GM18867 (cell line): Measurements from ENCODE around the gene LMBR1L.
A peak's percentile ranks its signal among the peaks of the same experiment; 100 is the strongest.
"Not testable (repeated sequence)": the region's sequence is repeated elsewhere in the genome, so short reads cannot be mapped to it uniquely, and the experiment has no call there.

Experiments used
- ATAC-seq: cut with Tn5 transposase; IDR thresholded peaks from one replicate; pipeline ENCODE4 v1.9.1; 2021; ENCODE audit warnings: mild to moderate bottlenecking, moderate library complexity; ENCODE audit not compliant: unreplicated experiment

LMBR1L gene, protein sequence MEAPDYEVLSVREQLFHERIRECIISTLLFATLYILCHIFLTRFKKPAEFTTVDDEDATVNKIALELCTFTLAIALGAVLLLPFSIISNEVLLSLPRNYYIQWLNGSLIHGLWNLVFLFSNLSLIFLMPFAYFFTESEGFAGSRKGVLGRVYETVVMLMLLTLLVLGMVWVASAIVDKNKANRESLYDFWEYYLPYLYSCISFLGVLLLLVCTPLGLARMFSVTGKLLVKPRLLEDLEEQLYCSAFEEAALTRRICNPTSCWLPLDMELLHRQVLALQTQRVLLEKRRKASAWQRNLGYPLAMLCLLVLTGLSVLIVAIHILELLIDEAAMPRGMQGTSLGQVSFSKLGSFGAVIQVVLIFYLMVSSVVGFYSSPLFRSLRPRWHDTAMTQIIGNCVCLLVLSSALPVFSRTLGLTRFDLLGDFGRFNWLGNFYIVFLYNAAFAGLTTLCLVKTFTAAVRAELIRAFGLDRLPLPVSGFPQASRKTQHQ

DNA sequence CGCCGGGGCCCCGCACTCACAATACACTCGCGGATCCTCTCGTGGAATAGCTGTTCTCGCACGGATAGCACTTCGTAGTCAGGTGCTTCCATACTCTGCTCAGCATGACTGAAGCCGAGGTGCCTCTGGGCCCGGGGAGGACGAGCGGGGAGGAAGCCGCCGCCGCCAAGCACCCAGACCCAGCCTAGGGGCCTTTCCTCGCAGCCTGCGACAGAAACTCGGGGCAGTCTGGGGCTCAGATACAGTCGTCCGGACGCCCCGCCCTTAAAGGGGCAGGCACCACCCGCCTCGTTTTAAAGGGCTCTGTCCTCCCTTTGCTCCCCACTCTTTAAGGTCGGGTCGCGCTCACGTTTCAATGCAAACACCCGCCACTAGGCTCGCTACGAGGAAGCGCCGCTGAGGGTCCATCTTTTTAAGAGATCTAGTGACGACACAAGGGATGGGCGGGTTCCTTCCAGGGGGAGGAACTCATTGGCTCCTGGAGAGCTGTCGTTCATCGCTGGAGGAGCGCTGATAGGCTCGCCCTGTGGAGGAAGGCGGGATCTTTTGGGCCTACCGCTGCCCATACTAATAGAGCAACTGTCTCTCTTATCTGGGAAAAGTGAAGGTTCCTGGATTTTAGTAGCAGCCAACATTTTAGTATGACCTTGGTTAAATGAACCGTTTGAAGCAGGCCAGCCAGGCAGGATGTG lies at the start of gene LMBR1L:
Gene LMBR1L, minus strand, starts transcription at position 384 of the 692 bp plus-strand sequence. Its CDS starts 292 bp downstream, at position 92.
- peak; percentile 98 for ATAC-seq

DNA sequence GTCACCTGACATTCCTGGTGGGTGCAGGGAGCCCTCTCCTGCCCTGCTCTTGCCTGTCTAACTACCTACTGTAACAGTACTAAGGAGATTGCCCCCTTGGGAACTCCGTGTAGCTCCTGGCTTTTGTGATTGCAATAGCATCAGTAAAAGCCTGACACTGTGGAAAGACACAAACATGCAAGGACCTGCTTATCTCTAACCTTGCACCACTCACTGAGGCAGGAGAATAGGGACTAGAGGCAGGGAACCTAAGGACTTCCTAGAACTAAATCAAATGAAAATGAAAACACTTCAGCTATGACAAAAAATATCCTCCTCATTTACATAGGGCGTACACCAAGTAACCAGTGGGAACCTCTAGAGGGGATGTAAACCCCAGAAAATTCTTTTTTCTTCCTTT lies 49.8 kb upstream of the LMBR1L start:
- peak; percentile 58 for ATAC-seq

DNA sequence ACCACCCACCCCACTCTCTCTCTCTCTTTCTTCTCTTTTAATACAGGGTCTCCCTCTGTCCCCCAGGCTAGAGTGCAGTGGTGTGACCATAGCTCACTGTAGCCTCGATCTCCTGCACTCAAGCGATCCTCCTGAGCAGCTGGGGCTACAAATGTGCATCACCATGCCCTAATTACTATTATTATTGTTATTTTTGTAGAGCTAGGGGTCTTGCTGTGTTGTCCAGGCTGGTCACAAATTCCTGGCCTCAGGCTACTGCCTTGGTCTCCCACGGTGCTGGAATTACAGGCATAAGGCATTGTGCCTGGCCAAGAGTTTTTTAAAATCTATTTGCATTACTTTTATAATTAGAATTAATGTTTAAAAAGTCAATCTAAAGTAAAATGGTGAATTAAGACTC lies 43.6 kb upstream of the LMBR1L start:
- ATAC-seq = no peak

DNA sequence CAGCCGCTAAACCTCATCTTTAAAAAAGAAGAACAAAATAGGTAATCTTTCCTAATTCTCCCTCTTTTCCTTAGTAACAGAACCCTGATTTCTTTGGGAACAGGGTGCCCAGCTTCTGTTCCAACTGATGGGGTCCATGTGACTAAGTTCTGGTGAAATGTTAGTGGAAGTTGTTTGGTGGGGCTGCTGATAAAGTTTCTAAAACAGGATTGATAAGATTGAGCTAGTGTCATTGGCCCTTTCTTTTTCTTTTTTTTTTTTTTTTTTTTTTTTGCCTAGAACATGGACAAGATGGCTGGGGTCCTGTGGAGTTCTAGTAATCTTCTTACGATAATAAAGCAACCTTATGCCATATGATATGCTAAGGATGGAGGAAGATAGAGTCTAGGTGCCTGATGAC lies 36.7 kb upstream of the LMBR1L start:
- no peak for ATAC-seq

DNA sequence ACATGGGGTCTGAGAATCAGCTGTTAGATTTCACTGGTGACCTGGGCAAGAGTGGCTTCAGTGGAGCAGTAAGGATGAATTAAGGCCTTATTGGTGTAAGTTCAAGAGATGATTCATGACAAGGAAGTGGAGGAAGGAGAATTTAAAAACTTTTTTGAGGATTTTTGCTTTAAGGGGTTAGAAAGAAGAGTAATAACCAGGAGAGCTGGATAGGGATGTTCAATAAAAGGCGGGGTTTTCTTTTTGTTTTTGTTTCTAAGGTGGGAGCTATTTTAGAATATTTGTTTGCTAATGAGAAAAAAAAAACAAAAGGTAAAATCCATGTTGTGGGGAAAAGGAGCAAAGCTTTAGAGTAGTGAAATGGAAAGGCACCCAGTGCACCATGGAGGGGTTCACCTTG lies 35.8 kb upstream of the LMBR1L start:
- no peak for ATAC-seq

DNA sequence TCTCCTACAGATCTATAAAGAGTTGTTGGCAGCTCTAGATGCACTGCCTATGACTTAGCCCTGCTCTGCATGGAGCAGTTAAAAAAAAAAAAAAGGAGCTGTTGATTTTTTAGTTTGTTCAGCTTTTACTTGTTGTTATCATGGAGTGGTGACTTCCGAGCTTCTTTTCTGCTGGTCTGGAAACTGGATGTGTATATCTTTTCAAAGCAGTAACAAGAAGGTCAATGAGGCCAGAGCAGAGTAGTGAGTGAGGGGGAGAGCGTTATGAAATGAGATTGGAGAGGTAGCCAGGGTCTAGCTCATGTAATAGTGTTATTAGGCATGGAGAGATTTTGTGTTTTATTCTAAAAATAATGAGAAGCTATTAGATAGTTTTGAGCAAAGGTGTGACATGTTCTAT lies 33.7 kb upstream of the LMBR1L start:
- ATAC-seq = no peak

DNA sequence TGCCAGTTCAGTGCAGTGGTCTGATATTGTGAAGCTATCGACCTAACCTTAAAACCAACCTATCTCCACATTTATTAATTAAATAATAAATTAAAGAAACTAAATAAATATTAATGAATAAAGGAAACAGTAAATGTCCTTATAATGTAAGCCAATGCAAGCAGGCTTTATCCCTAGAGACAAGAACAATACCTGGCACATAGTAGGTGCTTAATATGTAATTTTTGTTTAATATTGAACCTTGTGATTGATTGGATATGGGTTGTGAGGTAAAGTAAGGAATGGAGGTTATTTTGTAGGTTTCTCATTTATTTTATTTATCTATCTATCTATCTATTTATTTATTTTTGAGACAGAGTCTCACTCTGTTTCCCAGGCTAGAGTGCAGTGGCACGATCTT lies 28.4 kb upstream of the LMBR1L start:
- ATAC-seq = no peak

DNA sequence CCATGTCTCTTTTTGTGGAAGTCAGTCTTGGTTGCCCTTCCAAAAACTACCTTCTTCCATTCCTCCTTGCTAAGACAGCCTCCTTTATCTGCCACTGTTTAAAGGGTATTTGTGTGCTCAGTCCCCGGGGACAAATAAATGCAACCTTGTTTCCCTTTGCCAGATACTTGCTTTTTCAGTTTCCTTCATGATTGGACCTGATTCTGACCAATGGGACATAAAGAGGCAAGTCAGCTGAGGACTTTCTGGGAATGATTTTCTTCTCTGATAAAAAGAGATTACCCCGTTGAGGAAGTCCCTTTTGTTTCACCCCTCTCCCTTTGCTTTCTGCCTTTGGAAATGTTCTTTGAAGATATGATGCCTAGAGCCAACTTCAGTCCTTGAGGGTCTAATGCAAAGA lies 27.9 kb upstream of the LMBR1L start:
- no peak for ATAC-seq

DNA sequence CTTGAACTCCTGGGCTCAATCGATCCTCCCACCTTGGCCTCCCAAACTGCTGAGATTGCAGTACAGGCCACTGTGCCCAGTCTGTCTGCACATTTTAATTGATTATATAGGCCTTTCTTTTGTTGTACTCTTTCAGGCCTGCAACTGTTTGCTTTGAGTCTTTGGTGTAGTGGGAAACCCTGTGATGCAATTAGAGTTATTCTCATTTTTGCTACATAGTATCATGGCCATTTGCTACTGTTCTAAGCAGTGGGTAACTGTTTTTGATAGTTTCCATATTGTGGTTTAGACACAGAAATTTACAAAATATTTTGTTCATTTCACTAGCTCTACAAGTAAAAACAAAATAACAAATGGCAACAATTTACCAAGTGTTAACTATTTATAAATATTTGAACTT lies 26.8 kb upstream of the LMBR1L start:
- ATAC-seq = no peak

DNA sequence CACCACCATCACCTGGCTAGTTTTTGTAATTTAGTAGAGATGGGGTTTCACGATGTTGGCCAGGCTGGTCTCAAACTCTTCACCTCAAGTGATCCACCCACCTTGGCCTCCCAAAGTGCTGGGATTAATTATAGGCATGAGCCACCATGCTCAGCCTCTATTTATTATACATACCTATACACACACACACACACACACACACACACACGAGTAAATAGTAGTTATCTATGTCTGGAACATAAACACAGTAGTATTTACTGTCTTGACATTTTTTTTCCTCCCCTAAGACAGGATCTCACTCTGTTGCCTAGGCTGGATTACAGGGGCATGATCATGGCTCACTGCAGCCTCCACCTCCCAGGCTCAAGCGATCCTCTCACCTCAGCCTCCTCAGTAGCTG lies 26.4 kb upstream of the LMBR1L start:
- not testable (repeated sequence) for ATAC-seq

DNA sequence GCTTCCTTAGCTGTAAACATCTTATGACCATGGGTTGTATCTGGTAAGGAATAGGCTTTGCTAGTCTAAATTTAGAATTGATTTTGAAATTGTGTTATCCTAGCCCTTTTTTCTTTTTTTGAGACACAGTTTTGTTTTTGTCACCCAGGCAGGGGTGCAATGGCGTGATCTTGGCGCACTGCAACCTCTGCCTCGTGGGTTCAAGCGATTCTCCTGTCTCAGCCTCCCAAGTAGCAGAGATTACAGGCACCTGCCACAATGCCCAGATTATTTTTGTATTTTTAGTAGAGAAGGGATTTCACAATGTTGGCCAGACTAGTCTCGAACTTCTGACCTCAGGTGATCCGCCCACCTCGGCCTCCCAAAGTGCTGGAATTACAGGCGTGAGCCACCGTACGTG lies 22.9 kb upstream of the LMBR1L start:
- no peak for ATAC-seq

DNA sequence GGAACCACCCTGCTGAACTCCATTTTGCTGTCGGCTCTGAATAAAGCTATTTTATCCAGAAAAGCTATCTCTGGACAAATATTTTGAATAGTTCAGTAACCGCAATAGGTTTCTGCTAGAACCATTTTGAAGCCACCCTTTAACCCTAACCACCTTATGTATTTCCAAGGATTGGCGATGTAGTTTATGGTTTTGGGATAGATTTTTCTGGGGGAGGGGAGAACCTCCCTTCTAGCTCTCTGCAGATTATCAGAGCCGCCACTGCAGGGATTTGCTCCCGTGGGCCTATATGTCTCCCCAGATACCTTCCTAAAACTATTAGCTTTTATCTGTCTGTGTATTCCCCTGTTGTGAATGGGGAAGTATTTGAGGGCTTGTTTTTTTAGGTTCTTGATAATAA lies 22.4 kb upstream of the LMBR1L start:
- ATAC-seq = no peak

DNA sequence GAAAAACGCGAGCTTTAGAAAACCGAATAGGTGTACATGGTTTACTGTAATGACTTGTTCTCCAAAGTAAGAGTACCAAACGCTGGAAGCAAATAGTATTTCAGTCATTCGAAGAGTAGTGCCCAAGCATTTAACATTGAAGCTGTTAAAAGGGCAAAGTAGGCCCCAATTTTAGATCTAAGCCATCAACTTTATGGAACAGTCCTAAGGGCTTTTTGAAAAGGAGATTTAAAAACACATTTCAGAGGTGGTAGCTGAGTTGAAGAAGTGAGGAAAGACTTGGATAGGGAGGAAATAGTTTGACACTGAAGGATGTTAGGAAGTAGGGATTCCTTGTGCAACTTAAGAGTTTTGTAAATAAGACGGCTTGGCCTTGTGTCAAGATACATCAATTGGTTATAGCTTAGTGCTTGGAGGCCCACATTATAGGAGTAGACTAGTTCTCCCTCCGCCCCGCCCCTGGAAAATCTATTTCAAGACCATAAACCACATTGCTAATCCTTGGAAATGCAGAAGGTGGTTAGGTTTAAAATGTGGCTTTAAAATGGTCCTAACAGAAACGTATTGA lies 21.3 kb upstream of the LMBR1L start:
- no peak for ATAC-seq

DNA sequence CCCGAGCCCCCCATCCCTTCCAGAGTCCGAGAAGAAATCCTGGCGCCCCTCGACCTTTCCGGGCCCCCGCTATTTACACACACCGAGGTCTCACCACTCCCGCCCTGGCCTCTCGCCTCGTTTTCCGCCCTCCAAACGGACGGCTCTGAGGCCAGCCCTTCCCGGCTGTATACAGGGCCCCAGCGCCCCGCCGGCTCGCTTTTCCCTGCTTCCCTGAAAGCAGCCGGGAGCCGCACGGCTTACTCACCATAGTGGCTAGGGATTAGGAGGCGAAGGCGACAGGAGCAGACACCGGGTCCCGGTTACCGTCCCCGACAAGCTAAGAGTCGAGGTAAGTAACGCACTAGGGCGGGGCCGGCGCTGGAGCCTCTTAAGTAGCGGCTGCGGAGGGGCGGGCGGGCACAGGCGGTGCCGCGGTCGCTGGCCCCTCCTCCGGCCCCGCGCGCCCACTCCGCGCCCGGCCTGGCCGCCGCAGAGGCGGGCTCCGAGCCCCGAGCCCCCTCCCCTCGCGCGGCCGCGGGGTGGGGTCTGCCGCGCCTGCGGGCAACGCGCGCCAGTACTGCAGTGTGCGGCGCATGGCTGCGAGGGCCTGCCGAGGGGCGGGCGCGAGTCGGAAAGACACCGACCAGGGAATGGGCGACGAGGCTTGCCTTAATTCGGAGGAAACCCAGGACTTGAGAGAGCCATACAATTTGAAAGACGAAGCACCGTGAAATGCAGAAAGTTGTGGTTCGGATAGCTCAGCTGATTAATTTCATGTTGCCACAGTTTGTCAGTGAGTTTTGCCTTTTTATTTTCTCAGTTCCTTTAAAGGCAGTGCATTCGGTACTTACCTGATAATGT lies 20.6 kb upstream of the LMBR1L start, which contains the start of gene TUBA1B:
Gene TUBA1B, minus strand, starts transcription at position 345 of the 843 bp plus-strand sequence. Its CDS starts 95 bp downstream, at position 250.
- peak; percentile 73 for ATAC-seq

DNA sequence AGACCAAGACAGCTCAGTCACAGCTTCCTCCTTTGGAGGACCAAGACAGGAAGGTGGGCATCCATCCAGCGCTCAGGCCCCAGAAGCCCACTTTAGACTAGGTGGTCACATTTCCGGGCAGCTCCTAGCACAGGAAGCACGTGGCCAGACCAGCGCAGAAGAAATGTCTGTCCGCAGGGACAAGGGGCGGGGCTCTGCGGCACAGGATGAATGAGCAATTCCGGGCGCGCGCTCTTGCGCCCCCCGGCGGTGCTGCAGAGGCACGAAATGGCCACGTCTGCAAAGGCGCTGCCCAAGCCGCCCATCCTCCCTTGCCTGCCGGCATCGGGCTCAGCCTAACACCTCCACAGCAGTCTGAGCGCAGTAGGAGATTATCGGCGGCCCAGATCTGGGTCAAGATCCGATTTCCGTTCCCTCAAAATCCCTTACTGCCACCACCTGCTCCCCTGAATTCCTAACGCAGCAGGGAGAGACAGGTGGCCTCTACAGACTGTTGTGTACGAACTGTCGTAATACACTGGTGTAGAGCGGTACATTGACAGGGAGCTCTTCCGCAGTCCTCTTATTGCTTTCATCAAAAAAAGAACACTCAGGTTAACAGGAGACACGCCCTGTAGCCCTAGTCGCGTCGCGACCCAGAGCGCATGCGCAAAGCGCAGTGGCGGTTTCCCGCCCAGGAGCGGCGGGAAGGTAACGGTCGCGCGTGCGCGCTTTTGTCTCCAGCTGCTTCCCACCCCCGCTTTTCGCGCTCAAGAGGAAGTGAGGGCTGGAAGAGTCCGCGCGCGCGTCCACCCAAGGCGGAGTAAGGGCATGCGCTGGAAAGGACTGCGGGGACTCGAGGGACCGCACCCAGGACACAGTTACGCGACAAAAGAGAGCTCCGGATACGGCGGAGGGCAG lies 19.8 kb upstream of the LMBR1L start:
- ATAC-seq = peak; percentile 48

DNA sequence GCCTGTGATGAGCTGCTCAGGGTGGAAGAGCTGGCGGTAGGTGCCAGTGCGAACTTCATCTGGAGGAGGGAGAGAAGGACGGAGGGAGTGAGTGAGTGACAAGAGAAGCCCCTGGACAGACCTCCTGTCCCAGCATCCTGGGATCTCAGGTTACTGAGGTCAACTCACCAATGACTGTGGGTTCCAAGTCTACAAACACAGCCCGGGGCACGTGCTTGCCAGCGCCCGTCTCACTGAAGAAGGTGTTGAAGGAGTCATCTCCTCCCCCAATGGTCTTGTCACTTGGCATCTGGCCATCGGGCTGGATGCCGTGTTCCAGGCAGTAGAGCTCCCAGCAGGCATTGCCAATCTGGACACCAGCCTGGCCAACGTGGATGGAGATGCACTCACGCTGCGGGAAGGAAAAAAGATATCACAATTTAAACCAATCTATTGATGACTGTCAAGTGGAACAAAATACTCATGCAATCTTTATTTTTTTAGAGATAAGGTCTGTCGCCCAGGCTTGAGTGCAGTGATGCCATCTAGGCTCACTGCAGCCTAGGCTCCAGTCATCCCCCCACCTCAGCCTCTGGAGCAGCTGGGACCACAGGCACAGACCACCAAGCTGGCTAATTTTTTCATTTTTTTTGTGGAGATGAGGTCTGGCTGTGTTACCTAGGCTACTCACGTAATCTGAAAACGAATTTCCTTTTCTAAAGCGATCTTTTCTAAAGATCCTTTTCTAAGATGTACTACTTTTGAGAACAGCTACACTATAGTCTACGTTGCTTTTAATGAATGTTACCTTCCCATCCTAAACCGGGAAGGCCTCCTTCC lies 18.9 kb upstream of the LMBR1L start:
- no peak for ATAC-seq

DNA sequence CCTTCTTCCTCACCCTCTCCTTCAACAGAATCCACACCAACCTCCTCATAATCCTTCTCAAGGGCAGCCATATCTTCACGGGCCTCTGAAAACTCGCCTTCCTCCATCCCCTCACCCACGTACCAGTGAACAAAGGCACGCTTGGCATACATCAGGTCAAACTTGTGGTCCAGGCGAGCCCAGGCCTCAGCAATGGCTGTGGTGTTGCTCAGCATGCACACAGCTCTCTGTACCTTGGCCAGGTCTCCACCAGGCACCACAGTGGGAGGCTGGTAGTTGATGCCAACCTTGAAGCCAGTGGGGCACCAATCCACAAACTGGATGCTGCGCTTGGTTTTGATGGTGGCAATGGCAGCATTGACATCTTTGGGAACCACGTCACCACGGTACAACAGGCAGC lies 17.3 kb upstream of the LMBR1L start:
- not testable (repeated sequence) for ATAC-seq

DNA sequence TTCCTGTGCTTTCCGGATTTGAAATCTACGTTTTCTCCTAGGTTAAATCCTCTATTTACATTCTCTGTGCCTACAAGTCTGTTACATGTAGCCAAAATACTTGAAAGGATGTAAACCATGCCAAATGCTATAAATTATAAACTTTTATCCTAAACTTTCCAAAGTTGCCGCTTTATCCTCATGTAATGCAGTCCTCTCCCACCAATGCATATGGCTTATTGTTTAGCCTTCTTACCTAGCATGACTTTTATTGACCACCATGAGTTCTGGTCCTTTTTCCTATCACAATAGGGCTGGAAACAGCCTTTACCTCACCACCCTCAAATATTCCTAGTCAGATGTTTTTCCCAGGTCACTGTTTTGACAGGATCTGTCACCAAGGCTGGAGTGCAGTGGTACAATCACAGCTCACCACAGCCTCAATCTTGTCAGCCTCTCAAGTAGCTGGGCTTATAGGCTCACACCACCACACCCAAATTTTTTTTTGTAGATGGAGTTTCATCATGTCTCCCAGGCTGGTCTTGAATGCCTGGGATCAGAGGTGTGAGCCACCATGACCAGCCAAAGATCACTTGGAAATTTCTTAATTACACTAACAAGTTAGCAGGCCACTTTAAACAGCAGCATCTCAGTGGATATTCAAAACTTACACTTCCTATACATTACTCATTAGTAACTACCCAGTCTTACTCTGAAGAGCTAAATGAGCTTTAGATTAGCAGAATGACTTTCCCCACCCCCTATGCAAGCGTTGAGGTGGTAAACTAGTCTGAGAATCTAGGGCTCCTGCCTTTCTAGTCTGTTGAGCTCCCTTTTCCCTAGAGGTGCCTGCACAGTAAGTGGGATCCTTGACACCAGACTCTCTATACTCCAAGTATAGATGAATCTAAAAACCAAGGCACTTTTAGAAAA lies 16.5 kb upstream of the LMBR1L start:
- no peak for ATAC-seq
